ENCODE data around the gene TSPAN11.

- no peak for TF ChIP-seq RBBP5 (IDR thresholded peaks at IDR 0.05; ENCODE audit: borderline replicate concordance, low read depth, low read length)
- TF ChIP-seq POLR2AphosphoS5 (IDR thresholded peaks at IDR 0.05; ENCODE audit: low read depth, low read length): no peak
- no peak for TF ChIP-seq CTCF (IDR thresholded peaks at IDR 0.05; ENCODE audit: control extremely low read depth in 1 of 3, insufficient read depth in 1 of 3, low read depth in 1 of 3, low read length in 3 of 3)
- TF ChIP-seq RXRA (IDR thresholded peaks at IDR 0.05; ENCODE audit: insufficient read depth, low read depth, low read length): no peak
- TF ChIP-seq SP1 (IDR thresholded peaks at IDR 0.05; ENCODE audit: low read depth, low read length): no peak
- TF ChIP-seq GABPA (IDR thresholded peaks at IDR 0.05; ENCODE audit: borderline replicate concordance, insufficient read depth, low read length): no peak
- TF ChIP-seq EZH2 (IDR thresholded peaks at IDR 0.05; ENCODE audit: low read depth, low read length, severe bottlenecking): no peak
- TF ChIP-seq YY1 (IDR thresholded peaks at IDR 0.05; ENCODE audit: low read depth, low read length): no peak
- TF ChIP-seq GTF2F1 (IDR thresholded peaks at IDR 0.05; ENCODE audit: borderline replicate concordance, low read depth, low read length): no peak
- no peak for TF ChIP-seq MAX (IDR thresholded peaks at IDR 0.05)
Measured at GRCh38 chr12:30900351-30900750, 26.2 kb upstream of the TSPAN11 start.

All from H1 (cell line).